Hematopoietic multipotent progenitor cell treated with erythropoietin and hydrocortisone succinate and interleukin-3 and kit ligand, for 6 days (in vitro differentiated cells): ENCODE measurements around the gene MN1.

ENCODE experiments used
- DNase-seq: peaks from one replicate; pipeline ENCODE4 v3.0.0-alpha.2; 2015

The MN1 gene

GRCh38 chr22:27709919-27710675 is 91.5 kb downstream of the MN1 start:
- DNase-seq: no peak

DNA sequence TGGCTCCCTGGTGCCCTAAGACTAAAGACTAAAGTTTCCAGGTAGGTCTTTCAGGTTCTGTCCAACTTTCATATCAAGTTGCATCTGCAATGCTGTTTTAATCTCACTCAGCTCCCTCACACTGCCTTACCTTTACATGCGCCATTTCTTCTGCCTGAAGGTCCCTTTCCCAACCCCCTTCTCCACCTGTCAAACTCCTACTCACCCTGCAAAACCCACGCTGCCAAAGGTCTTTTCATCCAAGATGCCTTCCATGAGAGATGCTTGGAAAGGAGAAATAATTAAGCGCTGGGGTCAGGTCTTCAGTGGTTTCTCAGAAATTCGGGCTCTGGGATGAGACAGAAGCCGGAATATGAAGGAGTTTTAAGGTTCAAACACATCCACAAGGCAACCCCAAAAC is 95.1 kb downstream of the MN1 start:
- DNase-seq: no peak

GRCh38 chr22:27705408-27706080 is 96.0 kb downstream of the MN1 start:
- no peak for DNase-seq

DNA sequence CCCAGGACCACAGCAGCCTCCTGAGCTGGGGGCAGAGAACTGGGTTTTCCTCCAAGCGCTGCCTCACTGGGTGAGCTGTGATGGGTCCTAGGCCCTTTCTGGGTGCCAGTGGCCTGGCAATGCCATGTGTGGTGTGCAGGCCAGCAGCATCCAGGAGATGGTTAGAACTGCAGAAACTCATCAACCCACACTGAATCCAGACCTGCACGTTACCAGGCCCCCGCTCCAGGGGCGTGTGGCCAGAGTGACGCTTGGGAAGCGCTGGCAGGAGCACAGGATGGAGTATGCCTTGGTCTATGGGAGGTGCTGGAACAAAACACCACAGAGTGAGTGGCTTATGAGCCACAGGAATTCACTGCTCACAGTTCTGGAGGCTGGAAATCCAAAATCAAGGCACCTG is 97.0 kb downstream of the MN1 start:
- DNase-seq: no peak

DNA sequence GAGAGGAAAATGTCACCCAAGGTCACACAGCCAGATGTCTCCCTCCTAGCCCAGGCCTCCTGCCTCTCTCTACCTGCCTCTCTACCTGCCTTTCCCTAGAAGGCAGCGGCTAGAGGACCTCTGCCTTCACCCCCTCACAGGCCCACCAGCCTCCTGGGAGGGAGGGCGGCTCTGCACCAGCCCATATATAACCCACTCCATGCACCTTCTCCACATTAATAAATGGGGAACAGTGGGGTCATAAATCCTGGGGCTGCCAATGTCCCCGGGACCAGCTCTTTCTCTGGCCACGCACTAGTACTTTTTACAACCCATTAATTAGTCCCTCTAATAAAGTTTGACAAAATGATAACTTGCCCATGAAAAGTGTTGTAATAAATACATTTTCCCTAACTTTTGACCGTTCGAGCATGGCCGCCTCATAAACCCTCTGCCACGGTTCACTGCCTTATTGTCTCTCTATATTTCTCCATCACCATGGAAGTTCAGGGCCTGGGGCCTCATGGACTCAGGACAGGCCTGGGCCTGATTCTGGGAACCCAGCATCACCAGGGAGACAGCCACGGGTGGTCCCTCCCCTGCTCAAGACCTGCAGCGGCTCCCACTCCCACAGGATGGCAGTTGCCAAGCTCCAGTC is 102.1 kb downstream of the MN1 start:
- DNase-seq: no peak

DNA sequence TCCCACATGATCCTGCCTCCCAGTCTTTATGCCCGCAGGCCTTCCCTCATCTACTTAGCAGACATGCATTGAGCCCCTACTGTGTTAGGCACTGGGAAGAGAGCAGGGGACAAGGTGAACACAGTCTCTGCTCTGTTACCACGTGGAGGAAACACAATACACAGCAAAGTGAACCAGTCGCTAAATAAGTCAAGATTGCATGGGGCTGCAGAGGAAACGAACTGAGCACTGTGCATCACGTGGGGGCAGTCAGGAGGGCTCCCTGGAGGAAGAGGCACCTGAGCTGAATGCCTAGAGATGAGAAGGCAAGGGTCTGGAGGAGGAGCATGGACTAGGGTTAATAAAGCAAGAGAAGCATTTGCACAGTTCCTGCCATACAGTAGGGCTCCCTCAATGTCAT is 102.7 kb downstream of the MN1 start:
- no peak for DNase-seq
